Common myeloid progenitor, CD34-positive (primary cell): ENCODE data around the gene TMCO1.
"Not testable (repeated sequence)": the region's sequence is repeated elsewhere in the genome, so short reads cannot be mapped to it uniquely, and the experiment has no call there.

ENCODE experiments used
- CTCF ChIA-PET: fragments of 350-600 bp; sonication (Branson Sonifier 250); formaldehyde crosslinking; loops from one replicate; lab custom pipeline; 2021; ENCODE audit warnings: antibody characterized with exemption; lab: Charles Lee
- POLR2A ChIA-PET: fragments of 350-600 bp; sonication (Branson Sonifier 250); formaldehyde crosslinking; loops from one replicate; lab custom pipeline; 2021; ENCODE audit warnings: antibody characterized with exemption; lab: Charles Lee
- DNase-seq, 3 donors: peaks; one replicate each; pipeline versions ENCODE4 v3.0.0 to v3.0.0-alpha.2; 2013
- H3K27ac ChIP-seq, 2 experiments: 1 replicate in 1 of 2; 2 replicates in 1 of 2; pipeline ENCODE4 v1.7.0; 2013; ENCODE audit warnings: inconsistent platforms in 2 of 2, low read length in 2 of 2, mild to moderate bottlenecking in 2 of 2, low read depth in 1 of 2, moderate library complexity in 1 of 2; ENCODE audit not compliant: severe bottlenecking in 2 of 2, insufficient read depth in 1 of 2, poor library complexity in 1 of 2
- H3K27me3 ChIP-seq, 5 experiments: replicated peaks in 2 of 5; 1 replicate in 3 of 5; 2 replicates in 2 of 5; pipeline versions ENCODE4 v1.6.1 to v1.7.0; 2013; ENCODE audit warnings: low read length in 4 of 5, mild to moderate bottlenecking in 2 of 5, moderate library complexity in 2 of 5, inconsistent platforms in 1 of 5; ENCODE audit not compliant: insufficient read depth in 5 of 5, control insufficient read depth in 4 of 5
- H3K36me3 ChIP-seq, 4 experiments: 1 replicate in 2 of 4; 2 replicates in 2 of 4; pipeline versions ENCODE4 v1.6.1 to v1.7.0; 2013; ENCODE audit warnings: low read length in 3 of 4, control low read depth in 1 of 4, mild to moderate bottlenecking in 1 of 4; ENCODE audit not compliant: control insufficient read depth in 4 of 4, insufficient read depth in 4 of 4
- H3K4me1 ChIP-seq, 4 experiments: 1 replicate in 3 of 4; 2 replicates in 1 of 4; pipeline versions ENCODE4 v1.6.1 to v1.7.1; 2013; ENCODE audit warnings: low read length in 3 of 4, mild to moderate bottlenecking in 3 of 4, control low read depth in 1 of 4, inconsistent platforms in 1 of 4, moderate library complexity in 1 of 4; ENCODE audit not compliant: control insufficient read depth in 4 of 4, insufficient read depth in 4 of 4; ENCODE audit errors: control extremely low read depth in 1 of 4
- H3K4me3 ChIP-seq, 7 experiments: 1 replicate in 4 of 7; 2 replicates in 3 of 7; pipeline versions ENCODE4 v1.5.1 to v1.7.0; 2013; ENCODE audit warnings: mild to moderate bottlenecking in 7 of 7, low read length in 6 of 7, moderate library complexity in 6 of 7, inconsistent platforms in 2 of 7, low read depth in 2 of 7, control low read depth in 1 of 7; ENCODE audit not compliant: insufficient read depth in 4 of 7, control insufficient read depth in 1 of 7; ENCODE audit errors: extremely low read depth in 1 of 7
- H3K9me3 ChIP-seq, 5 experiments: 1 replicate in 4 of 5; 2 replicates in 1 of 5; pipeline versions ENCODE4 v1.6.1 to v1.7.1; 2013; ENCODE audit warnings: low read length in 4 of 5, mild to moderate bottlenecking in 2 of 5, inconsistent platforms in 1 of 5, low read depth in 1 of 5, moderate library complexity in 1 of 5; ENCODE audit not compliant: control insufficient read depth in 4 of 5, insufficient read depth in 2 of 5; ENCODE audit errors: control extremely low read depth in 1 of 5
- WGBS: methylation state at CpG from one replicate; pipeline ENCODE4 v1.1.5; 2013; ENCODE audit not compliant: insufficient coverage; 5-methylcytosine and 5-hydroxymethylcytosine counted together

TMCO1 gene

GRCh38 chr1:165680773-165681172 lies 87.9 kb downstream of the TMCO1 start:
- H3K27me3 ChIP-seq, H3K27ac ChIP-seq, POLR2A ChIA-PET, H3K4me1 ChIP-seq, DNase-seq, H3K9me3 ChIP-seq, H3K4me3 ChIP-seq: not testable (repeated sequence)
- WGBS, result 100% methylated on average over 3 of the region's 4 CpGs
- peaks cover 22 to 72% (median 55%) of the 10 kb centered on the region in 4 experiments for H3K36me3 ChIP-seq
- CTCF ChIA-PET, result interaction anchor here (0.5 kb wide), 1 partner anchor 86 kb away, joined by 4 read pairs; no protein-coding TSS in a partner anchor

- ChIA-PET POLR2A (no interaction called here), CTCF (no interaction called here)
- 100% methylated on average over 2 of the region's 2 CpGs for WGBS
- no peak overlapping the region for H3K4me3 ChIP-seq
- H3K27ac ChIP-seq, result no peak overlapping the region
- peaks cover 0 to 5% (median 0%) of the 10 kb centered on the region in 5 experiments for H3K9me3 ChIP-seq
- no peak for DNase-seq
- H3K27me3 ChIP-seq, result no peaks in the 10 kb centered on the region
- peaks cover 25 to 72% (median 55%) of the 10 kb centered on the region in 4 experiments for H3K36me3 ChIP-seq
- no peaks in the 10 kb centered on the region for H3K4me1 ChIP-seq
Observed at GRCh38 chr1:165680303-165680702, 88.4 kb downstream of the TMCO1 start.

GRCh38 chr1:165679282-165680036 lies 89.2 kb downstream of the TMCO1 start:
- peaks cover 25 to 70% (median 55%) of the 10 kb centered on the region in 4 experiments for H3K36me3 ChIP-seq
- CTCF ChIA-PET, result no interaction called here
- POLR2A ChIA-PET, result interaction anchor here (0.6 kb wide), 1 partner anchor 1277 kb away, joined by 3 read pairs; no protein-coding TSS in a partner anchor

GRCh38 chr1:165678509-165678908 lies 90.2 kb downstream of the TMCO1 start:
- WGBS, result no CpG with 5 or more reads among the region's 2 CpGs
- peaks cover 0 to 5% (median 0%) of the 10 kb centered on the region in 5 experiments for H3K9me3 ChIP-seq
- peaks cover 25 to 70% (median 55%) of the 10 kb centered on the region in 4 experiments for H3K36me3 ChIP-seq
- no peak overlapping the region for H3K27ac ChIP-seq
- H3K4me1 ChIP-seq, result peaks cover 0 to 3% (median 0%) of the 10 kb centered on the region in 4 experiments
- H3K4me3 ChIP-seq, result no peak overlapping the region
- POLR2A ChIA-PET, result no interaction called here
- DNase-seq, result no peak
- CTCF ChIA-PET, result no interaction called here
- no peaks in the 10 kb centered on the region for H3K27me3 ChIP-seq

More at GRCh38 chr1:165679282-165680036, 89.2 kb downstream of the TMCO1 start:
- WGBS, result 100% methylated on average over 1 of the region's 1 CpG
- Histone ChIP-seq H3K27me3 (no peaks in the 10 kb centered on the region), H3K9me3 (peaks cover 0 to 5% (median 0%) of the 10 kb centered on the region in 5 experiments), H3K4me3 (no peak overlapping the region), H3K27ac (no peak overlapping the region), H3K4me1 (peaks cover 0 to 3% (median 0%) of the 10 kb centered on the region in 4 experiments)
- DNase-seq, result no peak
